Stimulated activated CD4-positive, alpha-beta T cell treated with anti-CD3 and anti-CD28 coated beads, Interleukin-4, amount 100 ng/mL, for 1 hour (primary cell): ENCODE measurements around the gene TK2.
"Not testable (repeated sequence)": the region's sequence is repeated elsewhere in the genome, so short reads cannot be mapped to it uniquely, and the experiment has no call there.

Experiments used
- DNase-seq: peaks from one replicate; pipeline ENCODE4 v3.0.0-alpha.2; 2020

TK2 gene

DNA sequence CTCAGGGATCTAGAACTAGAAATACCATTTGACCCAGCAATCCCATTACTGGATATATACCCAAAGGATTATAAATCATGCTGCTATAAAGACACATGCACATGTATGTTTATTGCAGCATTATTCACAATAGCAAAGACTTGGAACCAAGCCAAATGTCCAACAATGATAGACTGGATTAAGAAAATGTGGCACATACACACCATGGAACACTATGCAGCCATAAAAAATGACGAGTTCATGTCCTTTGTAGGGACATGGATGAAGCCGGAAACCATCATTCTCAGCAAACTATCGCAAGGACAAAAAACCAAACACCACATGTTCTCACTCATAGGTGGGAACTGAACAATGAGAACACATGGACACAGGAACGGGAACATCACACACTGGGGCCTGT, 48.4 kb downstream of the TK2 start:
- DNase-seq: not testable (repeated sequence)

DNA sequence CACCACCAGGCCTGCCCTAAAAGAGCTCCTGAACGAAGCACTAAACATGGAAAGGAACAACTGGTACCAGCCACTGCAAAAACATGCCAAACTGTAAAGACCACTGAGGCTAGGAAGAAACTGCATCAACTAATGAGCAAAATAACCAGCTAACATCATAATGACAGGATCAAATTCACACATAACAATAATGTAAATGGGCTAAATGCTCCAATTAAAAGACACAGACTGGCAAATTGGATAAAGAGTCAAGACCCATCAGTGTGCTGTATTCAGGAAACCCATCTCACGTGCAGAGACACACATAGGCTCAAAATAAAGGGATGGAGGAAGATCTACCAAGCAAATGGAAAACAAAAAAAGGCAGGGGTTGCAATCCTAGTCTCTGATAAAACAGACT, 52.0 kb downstream of the TK2 start:
- not testable (repeated sequence) for DNase-seq

DNA sequence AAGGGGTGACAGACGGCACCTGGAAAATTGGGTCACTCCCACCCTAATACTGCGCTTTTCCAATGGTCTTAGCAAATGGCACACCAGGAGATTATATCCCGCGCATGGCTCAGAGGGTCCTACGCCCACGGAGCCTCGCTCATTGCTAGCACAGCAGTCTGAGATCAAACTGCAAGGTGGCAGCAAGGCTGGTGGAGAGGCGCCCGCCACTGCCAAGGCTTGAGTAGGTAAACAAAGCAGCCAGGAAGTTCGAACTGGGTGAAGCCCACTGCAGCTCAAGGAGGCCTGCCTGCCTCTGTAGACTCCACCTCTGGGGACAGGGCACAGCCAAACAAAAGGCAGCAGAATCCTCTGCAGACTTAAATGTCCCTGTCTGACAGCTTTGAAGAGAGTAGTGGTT, 53.7 kb downstream of the TK2 start:
- not testable (repeated sequence) for DNase-seq

DNA sequence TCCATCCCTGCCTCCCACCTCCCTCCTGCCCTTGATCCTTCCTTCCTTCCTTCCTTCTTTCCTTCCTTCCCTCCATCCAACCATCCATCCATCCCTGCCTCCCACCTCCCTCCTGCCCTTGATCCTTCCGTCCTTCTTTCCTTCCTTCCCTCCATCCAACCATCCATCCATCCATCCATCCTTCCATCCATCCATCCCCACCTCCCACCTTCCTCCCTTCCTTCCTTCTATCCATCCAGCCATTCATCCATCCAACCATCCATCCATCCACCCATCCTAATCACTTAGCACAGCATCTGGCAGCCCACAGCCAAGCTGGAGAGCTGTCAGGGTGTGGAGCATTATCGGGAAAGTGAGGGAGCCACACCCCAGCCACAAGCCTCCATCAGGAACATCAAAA, 54.5 kb downstream of the TK2 start:
- DNase-seq: no peak

DNA sequence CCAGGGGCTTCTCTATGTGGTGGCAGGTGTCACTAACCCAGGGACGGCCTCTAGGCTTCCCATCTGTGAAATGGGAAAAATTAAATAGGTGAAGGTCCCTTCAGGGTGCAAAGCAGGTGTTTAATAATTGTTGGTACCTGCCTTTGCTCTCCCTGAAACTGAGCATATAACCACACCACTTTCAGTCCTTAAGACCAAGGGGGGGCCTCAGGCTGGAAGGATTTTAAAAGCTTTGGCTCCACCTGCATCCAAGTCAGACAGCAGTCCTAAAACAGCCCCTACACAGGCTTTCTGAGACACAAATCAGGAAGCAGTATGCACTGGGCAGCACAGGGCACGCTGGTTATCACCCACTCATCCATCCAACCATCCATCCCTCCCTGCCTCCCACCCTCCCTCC, 55.0 kb downstream of the TK2 start:
- no peak for DNase-seq

DNA sequence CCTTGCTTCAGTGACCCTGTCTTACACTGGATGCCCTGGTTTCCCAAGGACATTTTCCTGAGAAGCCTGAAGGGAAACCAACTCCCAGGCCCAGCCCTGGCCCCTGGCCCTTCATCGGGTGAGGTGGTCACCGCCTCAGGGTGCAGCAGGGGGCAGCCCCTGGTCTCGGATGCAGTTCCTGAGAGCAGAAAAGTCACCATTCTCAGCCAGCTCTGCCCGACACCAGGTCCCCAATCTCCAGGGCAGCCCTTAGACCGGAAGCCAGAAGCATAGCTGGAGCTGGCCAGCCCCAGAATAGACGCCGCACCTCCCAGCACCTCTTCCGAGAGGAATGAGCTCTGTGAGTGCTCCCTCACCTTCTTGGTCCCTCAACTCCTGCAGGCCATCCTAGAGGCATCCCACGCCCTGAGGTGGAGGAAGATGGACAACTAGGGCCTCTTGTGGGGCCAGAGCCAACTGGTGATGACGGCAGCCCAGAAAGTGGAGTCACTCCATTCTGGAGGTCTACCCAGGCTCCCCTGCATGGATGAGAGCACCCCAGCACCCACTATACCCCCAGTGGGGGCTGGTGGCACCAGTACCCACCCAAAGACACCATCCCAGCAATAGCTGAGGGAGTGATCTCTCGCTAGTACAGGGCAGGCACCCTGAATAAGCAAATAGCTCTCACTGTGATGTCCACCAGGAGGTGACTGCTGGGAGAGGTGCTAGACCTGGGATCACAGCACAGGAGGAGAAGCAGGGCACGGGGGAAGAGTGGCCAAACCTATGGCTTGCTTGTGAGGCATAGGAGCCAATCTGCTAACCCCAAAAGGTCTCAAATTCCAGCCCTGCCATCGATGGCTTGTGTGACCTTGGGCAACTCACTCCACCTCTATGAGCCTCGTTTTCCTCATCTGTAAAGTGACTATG, 56.2 kb downstream of the TK2 start:
- DNase-seq: no peak

DNA sequence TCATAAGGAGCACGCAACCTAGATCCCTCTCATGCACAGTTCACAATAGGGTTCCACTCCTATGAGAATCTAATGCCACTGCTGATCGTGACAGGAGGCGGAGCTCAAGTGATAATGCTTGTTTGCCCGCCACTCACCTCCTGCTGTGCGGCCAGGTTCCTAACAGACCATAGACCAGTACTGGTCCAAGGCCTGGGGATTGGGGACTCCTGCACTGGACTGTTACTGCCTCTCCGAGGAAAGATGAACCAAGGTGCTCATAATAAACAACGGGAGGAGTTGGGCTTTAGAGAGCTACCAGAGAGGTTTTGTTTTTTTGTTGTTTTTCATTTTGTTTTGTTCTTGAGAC, 58.2 kb downstream of the TK2 start:
- no peak for DNase-seq

DNA sequence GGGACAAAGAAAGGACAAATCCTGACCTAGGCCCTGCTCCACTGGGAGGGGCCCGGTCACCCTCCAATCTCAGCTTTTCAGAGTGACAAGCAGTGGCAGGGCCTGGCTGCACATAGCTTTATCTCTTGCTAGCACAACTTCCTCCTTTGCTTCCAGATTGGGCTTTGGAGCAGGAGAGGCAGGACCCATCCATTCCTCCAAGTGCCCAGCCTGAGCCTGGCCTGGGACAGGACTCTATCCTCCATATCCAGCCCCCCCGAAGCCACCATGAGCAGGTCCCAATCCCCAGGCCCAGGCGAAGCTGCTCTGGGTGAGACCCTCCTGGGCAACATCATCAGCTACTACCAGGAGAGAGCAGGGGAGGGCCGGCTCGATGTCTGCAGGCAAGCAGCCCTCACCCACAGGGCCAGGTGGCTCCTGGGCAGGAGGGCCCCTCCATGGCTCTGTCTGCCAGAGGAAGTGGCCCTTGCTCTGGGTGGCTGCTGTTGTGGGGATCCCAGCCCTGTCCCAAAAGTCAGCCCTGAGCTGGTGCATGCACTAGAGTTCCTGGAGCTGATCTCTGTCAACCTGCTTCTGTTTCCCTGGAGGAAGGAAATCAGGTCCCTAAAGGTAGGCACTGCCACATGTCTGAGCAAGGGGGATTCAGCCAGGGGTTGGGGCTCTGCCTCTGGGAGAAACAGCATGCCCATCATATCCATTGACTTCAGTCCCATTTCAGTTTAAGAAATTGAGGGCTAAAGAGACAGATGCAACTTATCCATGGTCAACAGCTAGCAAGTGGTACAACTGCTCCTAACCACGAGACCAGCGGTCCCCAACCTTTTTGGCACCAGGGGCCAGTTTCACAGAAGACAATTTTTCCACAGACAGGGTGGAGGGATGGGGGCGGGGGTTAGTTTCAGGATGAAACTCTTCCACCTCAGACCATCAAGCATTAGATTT, 58.9 kb downstream of the TK2 start:
- no peak for DNase-seq

DNA sequence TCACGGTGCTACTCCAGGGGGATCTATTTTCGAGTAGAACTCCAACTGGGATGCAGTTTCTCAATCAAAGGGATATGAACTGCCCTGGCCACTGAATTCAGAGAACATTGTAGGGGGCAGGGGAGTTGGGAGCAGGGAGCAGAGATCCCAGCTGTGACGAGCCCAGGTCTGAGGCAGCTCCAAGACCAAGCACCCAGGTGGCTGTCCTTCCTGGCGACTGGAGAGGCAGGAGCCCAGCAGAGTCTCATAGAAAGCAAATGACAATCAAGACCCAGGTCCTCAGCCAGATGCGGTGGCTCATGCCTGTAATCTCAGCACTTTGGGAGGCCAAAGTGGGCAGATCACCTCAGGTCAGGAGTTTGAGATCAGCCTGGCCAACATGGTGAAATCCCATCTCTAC, 60.1 kb downstream of the TK2 start:
- no peak for DNase-seq

DNA sequence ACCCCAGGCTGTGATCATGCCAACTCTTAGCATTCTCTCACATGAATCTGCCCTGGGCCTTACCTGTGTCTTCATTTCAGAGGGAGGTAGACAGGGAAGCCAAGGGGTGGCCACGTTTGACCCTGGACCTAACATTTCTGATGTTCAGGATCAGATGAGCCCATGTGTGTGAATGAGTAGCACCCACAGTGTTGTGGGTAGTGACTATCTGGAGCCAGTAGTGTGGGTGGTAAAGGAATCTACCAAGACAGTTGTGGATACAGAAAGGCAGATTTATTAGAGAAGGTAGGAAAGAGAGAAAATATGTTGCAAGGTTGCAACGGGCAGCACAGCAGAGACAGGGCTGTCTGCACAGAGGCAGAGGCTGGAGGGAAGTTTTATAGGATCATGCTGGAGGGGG, 60.5 kb downstream of the TK2 start:
- no peak for DNase-seq

DNA sequence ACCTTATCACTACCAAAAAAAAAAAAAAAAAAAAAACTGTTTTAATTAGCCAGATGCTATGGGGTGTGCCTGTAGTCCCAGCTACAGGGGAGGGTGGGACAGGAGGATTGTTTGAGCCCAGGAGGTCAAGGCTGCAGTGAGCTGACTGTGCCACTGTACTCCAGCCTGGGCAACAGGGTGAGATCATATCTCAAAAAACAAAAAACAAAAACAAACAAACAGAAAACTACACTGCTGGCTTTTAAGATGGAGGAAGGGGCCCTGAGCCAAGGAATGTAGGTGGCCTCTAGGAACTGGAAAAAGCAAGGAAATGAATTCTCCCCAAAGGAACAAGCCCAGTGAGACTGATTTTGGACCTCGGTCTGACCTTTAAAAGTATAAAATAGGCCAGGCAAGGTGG, 61.4 kb downstream of the TK2 start:
- no peak for DNase-seq

DNA sequence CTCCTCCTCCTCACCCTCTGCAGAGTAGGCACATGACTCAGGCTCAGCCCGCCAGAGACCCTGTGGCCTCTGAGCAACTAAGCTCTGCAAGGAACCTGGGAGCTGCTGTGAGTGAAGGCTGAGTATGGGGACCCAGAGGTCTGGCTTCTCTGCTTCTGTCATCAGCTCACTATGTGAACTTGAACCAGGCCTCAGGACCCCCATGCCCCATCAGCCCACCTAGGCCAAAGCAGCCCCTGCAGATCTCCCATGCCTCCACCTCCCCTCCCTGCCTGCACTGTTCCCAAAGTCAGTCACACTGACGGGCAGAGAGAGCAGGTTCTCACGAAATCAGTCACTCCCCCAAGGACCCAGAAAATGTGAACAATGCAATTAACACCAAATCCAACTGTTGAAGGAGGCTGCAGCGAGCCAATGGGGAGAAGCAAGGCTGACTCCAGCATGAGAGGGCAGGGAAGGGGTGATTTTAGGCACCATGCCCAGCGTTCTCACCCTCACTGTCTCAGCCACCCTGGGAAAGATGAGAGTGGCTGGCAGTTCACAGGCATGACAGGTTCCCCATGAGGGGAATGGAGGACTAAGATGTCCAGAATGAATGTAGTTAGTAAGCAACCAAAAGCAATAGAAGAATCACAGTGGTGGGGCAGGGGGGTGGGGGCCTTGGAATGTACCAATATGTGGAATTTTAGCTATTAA, 62.2 kb downstream of the TK2 start:
- no peak for DNase-seq

DNA sequence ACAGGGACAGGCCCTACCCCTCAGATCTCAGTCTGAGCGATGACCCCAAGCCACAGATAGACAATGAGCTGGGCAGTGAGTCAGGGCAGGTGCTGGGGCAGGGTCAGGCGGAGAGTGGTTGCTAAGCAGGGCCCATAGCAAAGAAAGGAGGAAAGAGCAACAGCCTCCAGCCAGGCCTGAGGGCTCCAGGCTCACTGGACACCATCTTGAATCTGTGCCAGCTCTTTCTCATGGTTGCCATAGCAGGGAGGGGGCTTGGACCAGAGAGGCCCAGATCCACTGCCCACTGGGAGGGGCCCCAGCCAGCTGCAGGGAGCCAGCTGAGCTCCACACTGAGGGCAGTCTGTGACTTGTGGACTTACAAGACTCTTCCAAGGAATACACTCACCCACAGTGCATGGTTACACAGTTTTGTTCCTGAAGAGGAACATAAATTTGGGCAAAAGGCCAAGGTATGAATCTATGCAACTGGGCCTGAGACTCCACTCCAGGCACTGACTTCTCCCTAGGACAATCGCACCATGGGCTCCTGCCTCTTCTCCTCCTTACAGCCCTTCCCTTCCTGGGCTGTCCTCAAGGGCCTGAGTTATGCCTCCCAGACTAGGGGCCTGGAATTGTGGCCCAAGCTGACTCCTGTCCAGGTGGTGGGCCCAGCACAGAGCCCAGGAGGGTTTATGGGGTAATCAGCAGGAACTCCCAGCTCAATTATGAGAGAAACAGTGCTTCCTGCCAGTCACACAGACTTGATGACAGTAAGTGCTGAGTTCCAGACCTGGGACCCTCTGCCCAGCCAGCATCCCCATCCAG, 62.9 kb downstream of the TK2 start:
- no peak for DNase-seq

DNA sequence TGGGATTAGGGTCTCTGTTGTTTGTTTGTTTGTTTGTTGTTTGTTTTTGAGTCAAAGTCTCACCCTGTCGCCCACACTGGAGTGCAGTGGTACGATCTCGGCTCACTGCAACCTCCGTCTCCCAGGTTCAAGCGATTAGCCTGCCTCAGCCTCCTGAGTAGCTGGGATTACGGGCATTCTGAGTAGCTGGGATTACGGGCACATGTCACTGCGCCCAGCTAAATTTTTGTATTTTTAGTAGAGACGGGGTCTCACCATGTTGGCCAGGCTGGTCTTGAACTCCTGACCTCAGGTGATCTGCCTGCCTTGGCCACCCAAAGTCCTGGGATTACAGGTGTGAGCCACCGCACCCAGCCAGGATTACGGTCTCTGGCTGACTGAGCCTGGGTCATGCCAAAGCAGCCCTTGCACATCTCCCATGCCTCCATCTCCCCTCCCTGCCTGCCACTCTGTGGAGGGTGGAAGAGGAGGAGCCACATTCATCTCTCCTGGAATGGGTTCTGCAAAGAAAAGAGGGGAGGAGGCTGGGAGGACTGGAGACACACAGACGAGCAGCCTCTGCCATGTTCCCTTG, 63.6 kb downstream of the TK2 start:
- DNase-seq: no peak

DNA sequence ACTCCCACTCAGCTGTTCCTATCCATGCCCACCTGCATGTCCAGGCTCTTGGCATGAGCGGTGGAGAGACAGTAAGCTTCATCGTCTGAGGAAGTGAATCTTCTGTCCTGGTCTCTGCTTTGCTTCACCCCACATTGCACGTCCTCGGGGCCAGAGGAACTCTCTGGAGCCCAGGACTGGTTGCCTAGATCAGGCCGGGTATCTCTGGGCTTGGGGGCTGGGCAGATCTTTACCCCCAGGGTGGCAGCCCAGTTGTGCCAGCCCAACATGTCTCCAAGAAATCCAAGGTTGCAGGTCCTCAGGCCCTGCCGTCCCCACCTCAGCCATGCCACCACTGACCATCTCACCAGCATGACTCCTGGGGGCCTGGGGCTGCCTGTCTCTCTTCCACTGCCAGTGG, 64.5 kb downstream of the TK2 start:
- no peak for DNase-seq

DNA sequence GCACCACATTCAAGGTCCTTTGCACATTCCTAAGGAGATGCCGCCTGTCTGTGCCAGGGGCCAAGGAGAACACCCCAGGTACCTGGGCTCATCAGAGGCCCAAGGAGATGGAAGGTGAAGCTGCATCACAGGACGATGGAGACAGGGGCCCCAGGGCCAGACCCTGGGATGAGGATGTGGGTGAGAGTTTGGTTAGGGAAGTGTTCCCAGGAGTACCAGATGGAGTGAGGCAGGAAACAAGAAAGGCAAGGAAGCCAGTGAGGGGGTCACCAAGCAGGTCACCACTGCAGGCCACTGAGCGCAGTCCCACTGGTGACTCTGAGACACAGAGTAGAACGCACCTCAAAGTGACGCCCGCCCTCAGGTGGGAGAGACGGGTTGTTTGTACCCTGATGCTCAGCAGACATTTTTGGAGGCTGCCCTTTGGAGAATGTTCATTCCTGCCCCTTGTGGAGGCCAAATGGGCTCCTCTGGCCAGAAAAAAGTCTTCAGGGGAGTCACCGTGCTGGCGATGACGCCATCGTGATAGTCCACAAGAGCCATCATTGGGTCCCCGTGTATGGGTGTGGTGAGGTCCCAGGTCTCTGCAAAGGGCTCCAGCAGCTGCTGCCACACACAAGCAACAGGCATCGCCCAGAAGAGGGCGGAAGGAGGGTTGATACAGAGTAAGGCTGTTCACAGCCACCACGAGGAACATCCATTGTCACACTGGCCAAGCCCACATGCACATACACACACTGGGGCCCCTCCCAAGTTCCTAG, 65.3 kb downstream of the TK2 start:
- DNase-seq: no peak

DNA sequence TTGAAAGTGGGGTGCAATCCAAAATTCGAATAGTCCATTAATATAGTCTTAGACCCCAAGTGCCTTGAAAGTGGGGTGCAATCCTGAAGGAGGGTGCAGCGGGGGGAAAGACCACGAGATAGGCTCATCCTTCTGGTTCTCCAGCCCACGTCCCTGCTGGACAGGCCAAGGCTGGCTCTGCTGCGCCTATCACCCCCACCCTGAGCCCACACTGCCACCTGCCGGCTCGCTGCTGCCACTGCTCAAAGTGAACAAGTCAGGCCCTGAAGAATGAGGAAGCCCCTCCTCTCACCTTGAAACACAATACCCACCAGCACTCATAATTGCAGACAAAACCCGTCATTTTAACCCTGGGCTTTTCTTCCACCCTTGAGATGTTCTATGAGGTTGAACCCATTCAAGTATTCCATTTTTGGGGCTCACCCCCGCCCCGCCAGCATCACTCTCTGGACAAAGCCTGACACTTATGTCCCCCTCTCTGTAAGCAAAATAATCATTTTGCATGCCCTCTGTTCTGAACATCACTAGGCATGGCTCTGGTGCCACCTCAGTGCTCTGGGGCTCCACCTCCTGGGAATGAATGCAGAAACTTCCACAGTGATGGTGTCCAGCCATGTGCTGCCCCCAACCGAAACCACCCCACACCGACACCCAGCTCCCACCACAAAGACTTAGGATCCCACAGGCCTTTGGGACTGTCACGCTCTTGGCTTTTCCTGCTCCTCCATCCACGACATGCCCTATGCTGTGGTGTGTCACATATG, 66.1 kb downstream of the TK2 start:
- DNase-seq: peak; percentile 76

DNA sequence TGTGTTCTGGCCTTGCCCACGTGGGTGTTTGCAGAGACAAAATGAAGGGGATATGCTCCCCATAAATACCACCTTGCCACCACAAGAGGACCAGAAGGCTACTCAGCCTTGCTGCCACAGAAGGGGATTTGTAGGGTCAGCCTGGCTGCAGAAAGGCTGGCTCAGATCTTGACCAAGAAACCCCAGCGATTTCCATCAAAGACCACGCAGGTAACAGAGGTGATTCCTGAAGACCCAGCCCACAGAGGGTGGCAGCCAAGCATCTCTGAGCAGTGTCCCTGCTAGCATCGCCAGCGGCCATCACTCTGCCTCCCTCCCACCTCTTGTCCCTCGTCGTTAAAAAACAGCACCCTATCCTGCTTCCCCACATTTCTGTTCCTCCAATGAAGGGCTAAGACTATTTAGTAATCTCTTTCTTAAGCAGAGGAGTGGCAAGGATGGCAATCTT, 68.0 kb downstream of the TK2 start:
- no peak for DNase-seq

DNA sequence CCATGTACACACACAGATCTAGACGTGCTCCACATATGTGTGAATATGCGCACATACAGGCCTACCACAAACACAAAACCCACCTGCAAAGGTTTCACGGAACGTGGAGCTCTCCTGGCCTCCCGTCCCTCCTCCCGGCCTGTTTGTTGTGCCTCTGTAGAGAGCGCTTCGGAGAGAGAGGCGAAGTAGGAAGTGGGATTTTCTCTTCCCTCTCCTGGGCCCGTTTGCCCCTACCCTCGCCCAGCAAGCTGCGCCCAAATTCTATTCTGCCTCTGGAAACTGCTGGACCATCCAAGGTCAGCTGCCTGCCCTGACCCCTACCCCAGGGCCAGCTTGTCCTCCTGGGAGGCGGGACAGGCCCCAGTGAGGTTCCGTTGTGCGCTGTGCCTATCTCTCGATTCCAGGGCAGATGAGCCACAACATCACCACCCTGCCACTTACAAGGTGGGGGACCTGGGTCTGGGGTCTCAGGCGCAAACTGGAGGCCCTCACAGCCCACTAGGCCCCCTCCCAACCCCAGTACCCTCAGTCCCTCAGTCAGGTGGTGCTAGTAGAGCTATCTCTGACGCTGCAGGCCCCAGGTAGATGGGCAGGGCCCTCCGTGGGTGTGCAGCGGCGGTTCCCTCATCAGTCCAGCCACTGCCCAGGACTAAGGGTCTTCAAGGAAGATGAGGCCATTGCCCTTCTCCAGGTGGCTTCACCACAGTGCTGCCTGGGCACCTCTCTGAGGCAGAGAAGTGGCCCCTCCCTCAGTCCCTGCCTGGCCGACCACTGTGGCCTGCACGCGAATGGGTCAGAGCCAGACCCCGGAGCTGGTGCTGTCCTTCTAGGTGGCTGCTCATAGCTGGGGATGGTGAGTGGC, 68.6 kb downstream of the TK2 start:
- no peak for DNase-seq
